Parathyroid adenoma (tissue), 2 donors: ENCODE data around the gene TFCP2L1.

Experiments
- H2AFZ ChIP-seq: fragments of 300-600 bp; sonication (generic); one replicate; pipeline ENCODE4 v1.7.0; 2017; ENCODE audit warnings: antibody characterized with exemption, mild to moderate bottlenecking
- H3K27ac ChIP-seq: fragments of 300-600 bp; sonication (generic); one replicate; pipeline ENCODE4 v1.7.0; 2017
- H3K27me3 ChIP-seq: fragments of 300-600 bp; sonication (generic); one replicate; pipeline ENCODE4 v1.7.0; 2017; ENCODE audit warnings: low read length; ENCODE audit not compliant: control insufficient read depth, insufficient read depth
- H3K36me3 ChIP-seq: fragments of 300-600 bp; sonication (generic); one replicate; pipeline ENCODE4 v1.7.0; 2017; ENCODE audit warnings: low read length; ENCODE audit not compliant: control insufficient read depth, insufficient read depth
- H3K4me1 ChIP-seq: fragments of 300-600 bp; sonication (generic); one replicate; pipeline ENCODE4 v1.7.0; 2017; ENCODE audit warnings: control low read depth
- H3K4me2 ChIP-seq: fragments of 300-600 bp; sonication (generic); one replicate; pipeline ENCODE4 v1.7.0; 2017; ENCODE audit warnings: low read length
- H3K4me3 ChIP-seq: fragments of 300-600 bp; sonication (generic); one replicate; pipeline ENCODE4 v1.7.0; 2017; ENCODE audit warnings: low read depth, low read length
- H3K79me2 ChIP-seq: fragments of 300-600 bp; sonication (generic); one replicate; pipeline ENCODE4 v1.7.0; 2017; ENCODE audit warnings: control low read depth
- H3K9ac ChIP-seq: fragments of 300-600 bp; sonication (generic); one replicate; pipeline ENCODE4 v1.7.0; 2017; ENCODE audit warnings: mild to moderate bottlenecking
- H3K9me3 ChIP-seq: fragments of 300-600 bp; sonication (generic); one replicate; pipeline ENCODE4 v1.7.0; 2017; ENCODE audit warnings: low read length; ENCODE audit not compliant: control insufficient read depth
- TF ChIP-seq, protein P1 (sequence below): fragments of 300-600 bp; sonication (generic); IDR thresholded peaks from one replicate; pipeline ENCODE4 v1.7.0; 2017; ENCODE audit warnings: antibody characterized with exemption, mild to moderate bottlenecking
- donor health status: primary hyperparathyroidism.

TFCP2L1 gene

DNA sequence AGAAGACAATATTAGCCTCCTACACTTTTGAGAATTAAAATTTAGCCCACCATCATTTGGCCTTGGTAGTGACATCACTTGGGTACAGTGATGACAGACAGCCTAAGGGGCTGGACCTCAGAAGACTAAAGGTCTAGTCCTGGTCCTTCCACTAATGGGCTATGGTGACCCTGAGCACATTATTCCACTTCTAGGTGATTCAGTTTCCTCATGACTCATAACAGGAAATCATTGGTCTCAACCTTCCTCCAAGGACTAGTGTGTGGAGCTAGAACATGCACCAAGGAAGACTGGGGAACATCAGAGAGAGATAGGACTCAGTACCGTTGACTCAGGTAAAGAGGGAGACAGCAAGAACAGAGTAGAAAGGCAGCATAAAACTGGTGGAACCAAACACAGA, 64.0 kb downstream of the TFCP2L1 start:
- H3K4me3 ChIP-seq = no peak overlapping the region

DNA sequence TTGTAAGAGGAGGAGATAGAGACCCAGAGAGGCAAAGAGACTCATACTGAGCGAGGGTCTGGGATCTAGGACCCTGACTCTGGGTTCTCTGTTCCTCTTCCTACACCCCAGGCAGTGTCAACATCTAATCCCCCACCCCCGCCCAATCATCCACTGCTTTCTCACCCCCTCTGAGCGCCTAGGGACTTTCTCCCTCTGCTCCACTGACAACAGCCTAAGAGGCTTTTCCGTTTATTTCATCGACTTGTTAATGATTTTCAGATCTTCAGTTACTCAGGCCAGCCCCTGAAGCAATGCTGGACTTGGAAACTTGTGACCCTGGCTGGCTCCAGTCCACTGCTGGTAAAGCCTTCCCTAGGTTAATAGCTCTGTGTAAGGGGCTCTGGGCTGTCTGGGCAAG, 65.1 kb downstream of the TFCP2L1 start:
- Histone ChIP-seq H3K79me2 (no peaks in the 10 kb centered on the region), H3K4me2 (no peak overlapping the region), H3K4me3 (no peak overlapping the region), H2AFZ (no peak overlapping the region), H3K36me3 (no peaks in the 10 kb centered on the region), H3K4me1 (no peaks in the 10 kb centered on the region), H3K27me3 (no peaks in the 10 kb centered on the region), H3K9ac (no peak overlapping the region), H3K27ac (no peak overlapping the region), H3K9me3 (no peaks in the 10 kb centered on the region)
- TF ChIP-seq, protein P1, sequence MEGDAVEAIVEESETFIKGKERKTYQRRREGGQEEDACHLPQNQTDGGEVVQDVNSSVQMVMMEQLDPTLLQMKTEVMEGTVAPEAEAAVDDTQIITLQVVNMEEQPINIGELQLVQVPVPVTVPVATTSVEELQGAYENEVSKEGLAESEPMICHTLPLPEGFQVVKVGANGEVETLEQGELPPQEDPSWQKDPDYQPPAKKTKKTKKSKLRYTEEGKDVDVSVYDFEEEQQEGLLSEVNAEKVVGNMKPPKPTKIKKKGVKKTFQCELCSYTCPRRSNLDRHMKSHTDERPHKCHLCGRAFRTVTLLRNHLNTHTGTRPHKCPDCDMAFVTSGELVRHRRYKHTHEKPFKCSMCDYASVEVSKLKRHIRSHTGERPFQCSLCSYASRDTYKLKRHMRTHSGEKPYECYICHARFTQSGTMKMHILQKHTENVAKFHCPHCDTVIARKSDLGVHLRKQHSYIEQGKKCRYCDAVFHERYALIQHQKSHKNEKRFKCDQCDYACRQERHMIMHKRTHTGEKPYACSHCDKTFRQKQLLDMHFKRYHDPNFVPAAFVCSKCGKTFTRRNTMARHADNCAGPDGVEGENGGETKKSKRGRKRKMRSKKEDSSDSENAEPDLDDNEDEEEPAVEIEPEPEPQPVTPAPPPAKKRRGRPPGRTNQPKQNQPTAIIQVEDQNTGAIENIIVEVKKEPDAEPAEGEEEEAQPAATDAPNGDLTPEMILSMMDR = no peak

More for the DNA sequence above, 64.0 kb downstream of the TFCP2L1 start:
- Histone ChIP-seq H3K79me2 (no peaks in the 10 kb centered on the region), H3K27ac (no peak overlapping the region), H2AFZ (no peak overlapping the region), H3K4me1 (no peaks in the 10 kb centered on the region), H3K9me3 (no peaks in the 10 kb centered on the region), H3K27me3 (no peaks in the 10 kb centered on the region), H3K36me3 (no peaks in the 10 kb centered on the region), H3K9ac (no peak overlapping the region), H3K4me2 (no peak overlapping the region)
- TF ChIP-seq, protein P1 = no peak

DNA sequence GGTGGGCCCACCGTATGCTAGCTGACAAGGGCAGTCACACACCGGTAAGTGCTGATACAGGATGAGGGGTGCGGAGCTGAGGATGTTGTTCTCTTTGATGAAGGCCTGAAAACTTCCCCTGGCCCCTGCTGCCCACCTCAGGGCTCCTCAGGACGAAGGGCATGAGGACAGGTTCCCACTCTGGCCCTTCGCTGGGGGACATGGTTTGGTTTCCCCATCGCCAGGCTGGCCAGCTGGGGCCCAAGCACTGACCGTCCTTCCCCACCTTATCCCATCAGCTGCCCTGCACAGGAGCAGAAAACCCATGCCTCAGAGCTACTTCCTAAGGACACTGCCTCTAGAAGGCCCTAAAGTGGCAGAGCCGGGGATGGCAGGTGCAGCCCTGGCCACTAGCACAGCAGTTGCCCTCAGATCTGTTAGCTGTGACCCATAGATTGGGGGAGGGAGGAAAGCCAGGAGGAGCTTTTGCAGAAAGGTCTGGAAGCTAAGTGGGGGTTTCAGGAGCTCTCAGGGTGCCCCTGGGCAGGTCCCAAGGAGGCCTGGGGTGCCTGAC, 66.5 kb downstream of the TFCP2L1 start:
- no peak overlapping the region for H3K4me2 ChIP-seq
- H3K9ac ChIP-seq = no peak overlapping the region
- no peaks in the 10 kb centered on the region for H3K9me3 ChIP-seq
- H3K4me3 ChIP-seq = no peak overlapping the region
- H3K36me3 ChIP-seq = no peaks in the 10 kb centered on the region
- H3K27me3 ChIP-seq = no peaks in the 10 kb centered on the region
- TF ChIP-seq, protein P1 = no peak
- no peaks in the 10 kb centered on the region for H3K79me2 ChIP-seq
- H3K27ac ChIP-seq = no peak overlapping the region
- H3K4me1 ChIP-seq = no peaks in the 10 kb centered on the region
- no peak overlapping the region for H2AFZ ChIP-seq

DNA sequence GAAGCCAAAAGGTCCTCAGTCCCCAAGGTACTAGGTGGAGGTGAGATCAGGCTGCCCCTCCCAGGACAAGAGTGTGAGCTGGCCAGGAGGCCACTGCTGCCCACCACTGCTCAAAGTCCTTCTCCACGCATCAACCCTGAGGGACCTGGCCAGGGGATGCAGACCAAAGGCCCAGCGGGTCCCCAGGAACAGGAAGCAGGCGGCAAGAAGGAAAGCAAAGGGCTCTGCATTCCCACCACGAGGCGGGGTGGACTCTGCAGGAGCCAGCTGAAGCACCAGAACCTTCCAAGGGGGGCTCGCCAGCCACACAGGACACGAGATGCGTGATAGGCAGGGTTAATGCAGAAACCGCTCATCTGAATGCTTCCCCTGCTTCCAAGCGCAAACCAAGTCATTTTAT, 67.4 kb downstream of the TFCP2L1 start:
- no peaks in the 10 kb centered on the region for H3K27me3 ChIP-seq
- no peaks in the 10 kb centered on the region for H3K79me2 ChIP-seq
- no peak overlapping the region for H3K9ac ChIP-seq
- no peaks in the 10 kb centered on the region for H3K9me3 ChIP-seq
- H3K27ac ChIP-seq = no peak overlapping the region
- H3K4me2 ChIP-seq = no peak overlapping the region
- H3K4me1 ChIP-seq = no peaks in the 10 kb centered on the region
- TF ChIP-seq, protein P1 = no peak
- no peak overlapping the region for H3K4me3 ChIP-seq
- H2AFZ ChIP-seq = no peak overlapping the region
- no peaks in the 10 kb centered on the region for H3K36me3 ChIP-seq

DNA sequence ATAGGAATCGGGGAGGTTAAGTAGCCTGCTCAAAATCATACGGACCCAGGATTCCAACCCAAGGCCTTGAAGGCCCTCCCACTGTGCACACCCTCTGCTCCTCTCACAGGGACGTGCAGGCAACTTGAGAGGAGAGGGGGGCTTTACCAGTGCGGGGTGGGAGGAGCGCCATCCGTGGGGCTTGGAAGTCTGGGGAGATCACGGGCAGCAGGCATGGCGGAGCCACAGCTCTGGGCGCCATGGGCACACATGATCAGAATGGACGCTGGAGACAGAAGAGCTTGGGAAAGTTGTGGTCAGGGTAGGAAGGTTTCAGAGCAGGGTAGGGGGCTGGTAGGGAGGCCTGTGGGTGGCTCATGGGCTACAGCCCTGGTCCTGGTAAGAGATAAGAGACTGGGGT, 70.7 kb downstream of the TFCP2L1 start:
- Histone ChIP-seq H3K4me2 (no peak overlapping the region), H3K79me2 (no peaks in the 10 kb centered on the region), H3K27me3 (no peaks in the 10 kb centered on the region), H3K4me3 (no peak overlapping the region), H3K36me3 (no peaks in the 10 kb centered on the region), H3K9me3 (no peaks in the 10 kb centered on the region), H2AFZ (no peak overlapping the region), H3K4me1 (no peaks in the 10 kb centered on the region), H3K27ac (no peak overlapping the region), H3K9ac (no peak overlapping the region)
- TF ChIP-seq, protein P1 = no peak
